Fibroblast of villous mesenchyme (primary cell): ENCODE data around the gene C19orf81. TPM values are rescaled to one million over a fixed set of nuclear protein-coding genes. Genes with fewer than 3 reads are reported as not detected.

Experiments used
- DNase-seq: peaks from one replicate; pipeline ENCODE4 v3.0.0-alpha.2; 2010; ENCODE audit warnings: low read depth
- H3K4me3 ChIP-seq: 2 replicates; pipeline ENCODE4 v1.5.1; 2011; ENCODE audit warnings: low read depth, mild to moderate bottlenecking, low read length
- CTCF ChIP-seq: IDR thresholded peaks from 2 replicates; pipeline ENCODE4 v1.5.1; 2012; ENCODE audit warnings: low read depth, mild to moderate bottlenecking, low read length; ENCODE audit not compliant: insufficient read depth
- total RNA-seq: library from RNA; depleted of rRNA; stranded (reverse); fragments of >200 nt; gene quantifications from 2 replicates; pipeline ENCODE4 v1.2.3, GENCODE V29; 2012

C19orf81 gene
- total RNA-seq, 1 donor, result not detected

- no peak for TF ChIP-seq CTCF
- DNase-seq, result no peak
- H3K4me3 ChIP-seq, result no peak overlapping the region
These were observed 41.2 kb downstream of the C19orf81 start for GRCh38 chr19:50690439-50690838.

- no peak for DNase-seq
- no peak overlapping the region for H3K4me3 ChIP-seq
- no peak for TF ChIP-seq CTCF
These were observed 44.1 kb downstream of the C19orf81 start for GRCh38 chr19:50693064-50693975.

- no peak for TF ChIP-seq CTCF
- DNase-seq, result no peak
- H3K4me3 ChIP-seq, result no peak overlapping the region
These were observed 45.5 kb downstream of the C19orf81 start for GRCh38 chr19:50694815-50695145.

GRCh38 chr19:50695251-50696093, 46.2 kb downstream of the C19orf81 start:
- TF ChIP-seq CTCF, result no peak
- DNase-seq, result no peak
- H3K4me3 ChIP-seq, result no peak overlapping the region

GRCh38 chr19:50696094-50696483, 46.8 kb downstream of the C19orf81 start:
- no peak for TF ChIP-seq CTCF
- DNase-seq, result no peak
- no peak overlapping the region for H3K4me3 ChIP-seq

- no peak for TF ChIP-seq CTCF
- no peak for DNase-seq
- H3K4me3 ChIP-seq, result no peak overlapping the region
These were observed 48.3 kb downstream of the C19orf81 start for GRCh38 chr19:50697414-50698124.
